Nephron progenitor cell (in vitro differentiated cells): Measurements from ENCODE around the gene ARHGEF1.
A peak's percentile ranks its signal among the peaks of the same experiment; 100 is the strongest.

ENCODE experiments used
- DNase-seq: peaks from one replicate; pipeline ENCODE4 v3.0.0; 2021
- H3K27ac Mint-ChIP-seq: 2 replicates; pipeline ENCODE4 v1.8.0; 2021; ENCODE audit warnings: mild to moderate bottlenecking, moderate library complexity, mixed read lengths
- H3K27me3 Mint-ChIP-seq: 2 replicates; pipeline ENCODE4 v1.8.0; 2021; ENCODE audit warnings: mild to moderate bottlenecking, low read depth, mixed read lengths; ENCODE audit not compliant: poor library complexity
- H3K36me3 Mint-ChIP-seq: 2 replicates; pipeline ENCODE4 v1.8.0; 2021; ENCODE audit warnings: low read depth, mixed read lengths
- H3K4me1 Mint-ChIP-seq: 2 replicates; pipeline ENCODE4 v1.8.0; 2021; ENCODE audit warnings: mixed read lengths
- H3K4me3 Mint-ChIP-seq: 2 replicates; pipeline ENCODE4 v1.8.0; 2021; ENCODE audit warnings: mild to moderate bottlenecking, moderate library complexity, mixed read lengths
- H3K9me3 Mint-ChIP-seq: 2 replicates; pipeline ENCODE4 v1.8.0; 2021; ENCODE audit warnings: mild to moderate bottlenecking, moderate library complexity, mixed read lengths
- CTCF ChIP-seq: fragments of 200-600 bp; sonication (generic); IDR thresholded peaks from 2 replicates; pipeline ENCODE4 v1.5.0; 2021; ENCODE audit warnings: antibody characterized with exemption

The ARHGEF1 gene

DNA sequence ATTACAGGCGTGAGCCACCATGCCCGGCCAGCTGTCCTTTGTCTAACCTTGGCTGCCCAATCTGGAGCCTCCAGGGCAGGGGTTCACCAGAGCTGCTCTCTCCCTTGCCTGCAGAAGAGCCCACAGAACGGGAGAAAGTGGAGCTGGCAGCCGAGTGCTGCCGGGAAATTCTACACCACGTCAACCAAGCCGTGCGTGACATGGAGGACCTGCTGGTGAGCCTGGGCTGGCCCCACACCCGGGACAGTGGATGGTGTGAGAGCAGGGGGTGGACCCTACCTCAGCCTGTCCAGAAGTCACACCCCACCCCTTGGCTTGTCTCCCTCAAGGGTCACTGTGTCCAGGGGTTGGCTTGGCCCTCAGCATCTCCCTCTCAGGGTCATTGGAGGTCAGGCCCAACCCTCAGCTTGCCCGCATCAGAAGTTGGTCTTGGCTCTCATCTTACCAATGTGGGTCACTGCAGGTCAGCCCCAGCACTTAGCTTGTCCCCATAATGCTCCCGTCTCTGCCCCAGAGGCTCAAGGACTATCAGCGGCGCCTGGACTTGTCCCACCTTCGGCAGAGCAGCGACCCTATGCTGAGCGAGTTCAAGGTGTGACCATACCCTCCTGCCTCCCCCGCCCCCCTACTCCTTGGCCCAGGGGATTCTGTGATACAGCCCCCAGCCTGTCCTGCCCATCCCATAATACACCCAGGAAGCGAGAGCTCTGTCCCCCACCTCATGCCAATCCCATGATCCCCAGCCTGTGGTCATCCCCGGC, 20.4 kb downstream of the ARHGEF1 start:
- TF ChIP-seq CTCF: no peak
- H3K9me3 Mint-ChIP-seq: no peaks in the 10 kb centered on the region
- no peak overlapping the region for H3K4me3 Mint-ChIP-seq
- H3K27me3 Mint-ChIP-seq: no peaks in the 10 kb centered on the region
- H3K27ac Mint-ChIP-seq: peak overlapping the region; percentile 93
- DNase-seq: peak; percentile 48
- H3K36me3 Mint-ChIP-seq: peaks cover 50% of the 10 kb centered on the region
- peaks cover 33% of the 10 kb centered on the region for H3K4me1 Mint-ChIP-seq

GRCh38 chr19:41904118-41904870, 21.3 kb downstream of the ARHGEF1 start:
- DNase-seq: no peak
- Mint-ChIP-seq H3K4me3 (no peak overlapping the region), H3K27me3 (no peaks in the 10 kb centered on the region), H3K27ac (peak overlapping the region; percentile 86), H3K9me3 (no peaks in the 10 kb centered on the region), H3K36me3 (peaks cover 41% of the 10 kb centered on the region), H3K4me1 (peaks cover 33% of the 10 kb centered on the region)
- no peak for TF ChIP-seq CTCF

DNA sequence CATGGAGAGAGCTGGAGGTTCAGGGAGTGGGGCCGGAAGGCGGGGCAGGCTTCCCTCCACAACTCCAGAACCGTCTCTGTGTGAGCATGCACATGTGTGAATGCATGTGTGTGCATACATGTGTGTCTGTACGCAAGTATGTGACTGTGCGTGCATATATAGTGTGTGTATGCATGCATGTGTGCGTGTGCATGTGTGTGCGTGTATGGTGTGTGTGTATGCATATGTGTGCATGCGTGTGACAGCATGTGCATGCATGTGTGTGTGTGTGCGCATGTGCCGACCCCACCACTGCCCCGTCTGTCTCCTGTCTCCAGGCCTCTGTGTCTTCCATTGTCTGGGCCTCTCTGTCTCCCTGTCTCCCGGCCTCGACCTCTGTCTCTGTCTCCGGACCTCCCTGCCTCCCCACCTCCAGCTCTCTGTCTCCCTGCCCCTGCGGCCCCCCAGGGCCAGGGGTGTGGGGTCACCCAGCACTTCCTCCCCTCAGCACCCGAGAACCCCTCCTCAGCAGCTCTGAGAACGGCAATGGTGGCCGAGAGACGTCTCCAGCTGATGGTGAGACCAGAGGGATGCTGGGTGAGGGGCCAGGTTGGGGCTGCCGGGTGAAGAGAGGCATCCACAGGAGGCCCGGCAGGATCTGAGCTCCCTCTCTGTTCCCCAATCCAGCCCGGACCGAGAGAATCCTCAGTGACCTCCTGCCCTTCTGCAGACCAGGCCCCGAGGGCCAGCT, 22.5 kb downstream of the ARHGEF1 start:
- no peak overlapping the region for H3K4me3 Mint-ChIP-seq
- DNase-seq: no peak
- H3K4me1 Mint-ChIP-seq: peaks cover 33% of the 10 kb centered on the region
- peak overlapping the region; percentile 82 for H3K27ac Mint-ChIP-seq
- H3K27me3 Mint-ChIP-seq: no peaks in the 10 kb centered on the region
- peaks cover 34% of the 10 kb centered on the region for H3K36me3 Mint-ChIP-seq
- no peaks in the 10 kb centered on the region for H3K9me3 Mint-ChIP-seq
- no peak for TF ChIP-seq CTCF

DNA sequence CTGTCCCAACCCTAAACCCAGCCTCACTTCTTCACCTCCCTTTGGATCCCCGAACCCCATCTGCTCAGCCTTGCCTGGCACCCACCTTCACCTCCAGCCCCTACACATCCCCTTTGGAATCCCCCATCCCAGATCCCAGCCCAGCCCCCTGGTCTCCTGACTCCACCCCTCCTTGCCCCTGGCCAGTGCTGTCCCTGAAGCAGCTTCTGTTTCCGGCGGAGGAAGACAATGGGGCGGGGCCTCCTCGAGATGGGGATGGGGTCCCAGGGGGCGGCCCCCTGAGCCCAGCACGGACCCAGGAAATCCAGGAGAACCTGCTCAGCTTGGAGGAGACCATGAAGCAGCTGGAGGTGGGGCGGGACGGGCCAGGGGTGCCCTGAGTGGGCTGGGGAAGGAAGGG, 23.3 kb downstream of the ARHGEF1 start:
- H3K9me3 Mint-ChIP-seq: no peaks in the 10 kb centered on the region
- H3K4me3 Mint-ChIP-seq: no peak overlapping the region
- TF ChIP-seq CTCF: no peak
- H3K36me3 Mint-ChIP-seq: peaks cover 34% of the 10 kb centered on the region
- peaks cover 33% of the 10 kb centered on the region for H3K4me1 Mint-ChIP-seq
- H3K27me3 Mint-ChIP-seq: no peaks in the 10 kb centered on the region
- DNase-seq: no peak
- peak overlapping the region; percentile 82 for H3K27ac Mint-ChIP-seq

DNA sequence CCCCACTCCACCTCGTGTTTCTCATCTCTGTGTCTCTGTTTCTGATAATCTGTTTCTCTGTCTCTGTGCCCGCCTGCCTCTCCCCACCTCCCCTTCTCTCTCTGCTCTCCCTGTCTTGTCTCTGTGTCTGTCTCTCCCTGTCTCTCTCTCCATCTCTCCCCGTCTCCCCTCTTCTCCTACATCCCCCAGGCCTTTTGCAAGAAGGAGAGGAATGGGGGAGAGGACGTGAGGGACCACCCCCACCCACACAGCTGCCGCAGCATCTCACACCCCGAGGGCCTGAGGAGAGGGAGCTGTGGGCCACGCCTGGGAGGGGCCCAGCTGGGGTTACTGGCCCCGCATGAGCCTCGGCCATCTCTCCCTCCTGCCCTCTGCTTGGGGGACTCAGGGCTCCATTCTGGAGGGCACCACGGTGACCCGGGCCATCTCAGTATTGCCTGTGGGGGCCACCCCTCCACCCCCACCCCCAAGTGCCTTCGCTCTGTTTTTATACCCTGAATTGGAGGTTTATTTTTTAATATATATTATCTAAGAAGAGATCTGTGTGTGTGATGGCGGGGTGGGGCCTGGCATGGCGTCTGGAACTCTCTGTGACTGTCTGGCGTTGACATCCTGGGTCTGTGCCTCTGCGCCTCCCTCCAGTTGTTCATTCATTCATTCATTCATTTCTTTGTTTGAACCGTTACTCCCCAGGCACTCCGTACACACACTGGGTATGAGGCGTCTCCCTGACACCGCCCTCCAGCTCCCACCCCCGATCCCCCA, 24.1 kb downstream of the ARHGEF1 start:
- H3K27ac Mint-ChIP-seq: peak overlapping the region; percentile 13
- no peak for TF ChIP-seq CTCF
- no peak overlapping the region for H3K4me3 Mint-ChIP-seq
- H3K9me3 Mint-ChIP-seq: no peaks in the 10 kb centered on the region
- no peak for DNase-seq
- H3K36me3 Mint-ChIP-seq: peaks cover 29% of the 10 kb centered on the region
- H3K27me3 Mint-ChIP-seq: no peaks in the 10 kb centered on the region
- H3K4me1 Mint-ChIP-seq: peaks cover 40% of the 10 kb centered on the region
